Nephron (organoid): Measurements from ENCODE around the gene RELB.

Experiments used
- H3K27ac Mint-ChIP-seq, 3 experiments: 2 replicates each; pipeline ENCODE4 v1.8.0; 2020; ENCODE audit warnings: mixed read lengths in 3 of 3, mild to moderate bottlenecking in 2 of 3, moderate library complexity in 1 of 3
- H3K27me3 Mint-ChIP-seq: 2 replicates; pipeline ENCODE4 v1.8.0; 2021; ENCODE audit warnings: low read depth, mild to moderate bottlenecking, moderate library complexity, mixed read lengths
- H3K36me3 Mint-ChIP-seq: 2 replicates; pipeline ENCODE4 v1.8.0; 2020; ENCODE audit warnings: low read depth, mixed read lengths
- H3K4me1 Mint-ChIP-seq: 2 replicates; pipeline ENCODE4 v1.8.0; 2020; ENCODE audit warnings: mixed read lengths
- H3K4me3 Mint-ChIP-seq, 3 experiments: 2 replicates each; pipeline ENCODE4 v1.8.0; 2020; ENCODE audit warnings: mild to moderate bottlenecking in 3 of 3, mixed read lengths in 3 of 3, moderate library complexity in 2 of 3
- H3K9me3 Mint-ChIP-seq: 2 replicates; pipeline ENCODE4 v1.8.0; 2020; ENCODE audit warnings: mixed read lengths
- TF ChIP-seq, protein P1 (sequence below), 3 experiments: fragments of 200-600 bp; sonication (generic); IDR thresholded peaks; one replicate each; pipeline ENCODE4 v1.5.0; 2021; ENCODE audit warnings: antibody characterized with exemption in 3 of 3; ENCODE audit not compliant: unreplicated experiment in 3 of 3

RELB gene

GRCh38 chr19:45010306-45010705 is 9.0 kb downstream of the RELB start:
- no peaks in the 10 kb centered on the region for H3K4me1 Mint-ChIP-seq
- peaks cover 10% of the 10 kb centered on the region for H3K36me3 Mint-ChIP-seq
- TF ChIP-seq, protein P1, sequence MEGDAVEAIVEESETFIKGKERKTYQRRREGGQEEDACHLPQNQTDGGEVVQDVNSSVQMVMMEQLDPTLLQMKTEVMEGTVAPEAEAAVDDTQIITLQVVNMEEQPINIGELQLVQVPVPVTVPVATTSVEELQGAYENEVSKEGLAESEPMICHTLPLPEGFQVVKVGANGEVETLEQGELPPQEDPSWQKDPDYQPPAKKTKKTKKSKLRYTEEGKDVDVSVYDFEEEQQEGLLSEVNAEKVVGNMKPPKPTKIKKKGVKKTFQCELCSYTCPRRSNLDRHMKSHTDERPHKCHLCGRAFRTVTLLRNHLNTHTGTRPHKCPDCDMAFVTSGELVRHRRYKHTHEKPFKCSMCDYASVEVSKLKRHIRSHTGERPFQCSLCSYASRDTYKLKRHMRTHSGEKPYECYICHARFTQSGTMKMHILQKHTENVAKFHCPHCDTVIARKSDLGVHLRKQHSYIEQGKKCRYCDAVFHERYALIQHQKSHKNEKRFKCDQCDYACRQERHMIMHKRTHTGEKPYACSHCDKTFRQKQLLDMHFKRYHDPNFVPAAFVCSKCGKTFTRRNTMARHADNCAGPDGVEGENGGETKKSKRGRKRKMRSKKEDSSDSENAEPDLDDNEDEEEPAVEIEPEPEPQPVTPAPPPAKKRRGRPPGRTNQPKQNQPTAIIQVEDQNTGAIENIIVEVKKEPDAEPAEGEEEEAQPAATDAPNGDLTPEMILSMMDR (IDR thresholded peaks at IDR 0.05; ENCODE audit: unreplicated experiment in 3 of 3): no peak
- no peaks in the 10 kb centered on the region for H3K9me3 Mint-ChIP-seq
- no peak overlapping the region for H3K4me3 Mint-ChIP-seq
- H3K27me3 Mint-ChIP-seq: no peaks in the 10 kb centered on the region
- H3K27ac Mint-ChIP-seq: no peak overlapping the region

DNA sequence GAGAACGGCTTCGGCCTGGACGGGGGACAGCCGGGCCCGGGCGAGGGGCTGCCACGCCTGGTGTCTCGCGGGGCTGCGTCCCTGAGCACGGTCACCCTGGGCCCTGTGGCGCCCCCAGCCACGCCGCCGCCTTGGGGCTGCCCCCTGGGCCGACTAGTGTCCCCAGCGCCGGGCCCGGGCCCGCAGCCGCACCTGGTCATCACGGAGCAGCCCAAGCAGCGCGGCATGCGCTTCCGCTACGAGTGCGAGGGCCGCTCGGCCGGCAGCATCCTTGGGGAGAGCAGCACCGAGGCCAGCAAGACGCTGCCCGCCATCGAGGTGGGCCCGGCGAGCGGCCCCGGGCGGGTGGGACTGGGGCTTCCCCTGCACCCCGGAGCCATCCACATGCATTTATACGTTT is 10.7 kb downstream of the RELB start:
- Mint-ChIP-seq H3K27ac (no peak overlapping the region), H3K9me3 (no peaks in the 10 kb centered on the region), H3K4me1 (peaks cover 9% of the 10 kb centered on the region), H3K4me3 (no peak overlapping the region), H3K36me3 (peaks cover 5% of the 10 kb centered on the region), H3K27me3 (no peaks in the 10 kb centered on the region)
- TF ChIP-seq, protein P1 (IDR thresholded peaks at IDR 0.05; ENCODE audit: unreplicated experiment in 3 of 3): no peak

- H3K4me1 Mint-ChIP-seq: peaks cover 10% of the 10 kb centered on the region
- peaks cover under 1% of the 10 kb centered on the region for H3K36me3 Mint-ChIP-seq
- H3K27me3 Mint-ChIP-seq: no peaks in the 10 kb centered on the region
- H3K4me3 Mint-ChIP-seq: peak overlapping the region in 1 of 3 experiments; percentile 57
- TF ChIP-seq, protein P1 (IDR thresholded peaks at IDR 0.05; ENCODE audit: unreplicated experiment in 3 of 3): peak; percentile 47 to 56 (median 48)
- no peaks in the 10 kb centered on the region for H3K9me3 Mint-ChIP-seq
- H3K27ac Mint-ChIP-seq: no peak overlapping the region
These were observed 15.4 kb downstream of the RELB start for GRCh38 chr19:45016388-45017314.

- Mint-ChIP-seq H3K27ac (no peak overlapping the region), H3K9me3 (no peaks in the 10 kb centered on the region), H3K36me3 (no peaks in the 10 kb centered on the region), H3K27me3 (no peaks in the 10 kb centered on the region), H3K4me1 (peaks cover 10% of the 10 kb centered on the region), H3K4me3 (no peak overlapping the region)
- TF ChIP-seq, protein P1 (IDR thresholded peaks at IDR 0.05; ENCODE audit: unreplicated experiment in 3 of 3): no peak
These were observed 17.9 kb downstream of the RELB start for GRCh38 chr19:45019187-45019586.

- H3K36me3 Mint-ChIP-seq: no peaks in the 10 kb centered on the region
- no peaks in the 10 kb centered on the region for H3K9me3 Mint-ChIP-seq
- peaks cover 10% of the 10 kb centered on the region for H3K4me1 Mint-ChIP-seq
- TF ChIP-seq, protein P1 (IDR thresholded peaks at IDR 0.05; ENCODE audit: unreplicated experiment in 3 of 3): no peak
- no peak overlapping the region for H3K4me3 Mint-ChIP-seq
- H3K27ac Mint-ChIP-seq: no peak overlapping the region
- H3K27me3 Mint-ChIP-seq: no peaks in the 10 kb centered on the region
These were observed 18.8 kb downstream of the RELB start for GRCh38 chr19:45020071-45020470.

- Mint-ChIP-seq H3K27ac (no peak overlapping the region), H3K36me3 (no peaks in the 10 kb centered on the region), H3K4me1 (peaks cover under 1% of the 10 kb centered on the region), H3K4me3 (no peak overlapping the region), H3K9me3 (no peaks in the 10 kb centered on the region), H3K27me3 (no peaks in the 10 kb centered on the region)
- TF ChIP-seq, protein P1 (IDR thresholded peaks at IDR 0.05; ENCODE audit: unreplicated experiment in 3 of 3): no peak
These were observed 20.7 kb downstream of the RELB start for GRCh38 chr19:45021971-45022370.
